ENCODE data around the gene NEU4.

NEU4 gene

GRCh38 chr2:241837197-241837965, 28.4 kb downstream of the NEU4 start:
- no peak overlapping the region for H3K27ac Mint-ChIP-seq

GRCh38 chr2:241841181-241842066, 32.4 kb downstream of the NEU4 start:
- H3K4me1 Mint-ChIP-seq, result peaks cover 27 to 39% of the 10 kb centered on the region in 2 donors
- ATAC-seq (replicated peaks), result no peak

More at GRCh38 chr2:241837197-241837965, 28.4 kb downstream of the NEU4 start:
- DNase-seq, result no peak
- peaks cover 4 to 10% of the 10 kb centered on the region in 2 donors for H3K27me3 Mint-ChIP-seq
- H3K4me3 Mint-ChIP-seq, result no peak overlapping the region
- peaks cover 5 to 6% of the 10 kb centered on the region in 2 donors for H3K9me3 Mint-ChIP-seq
- H3K36me3 Mint-ChIP-seq, result no peaks in the 10 kb centered on the region
- no peak for ATAC-seq (replicated peaks)
- peaks cover 4% of the 10 kb centered on the region in 2 donors for H3K4me1 Mint-ChIP-seq

DNA sequence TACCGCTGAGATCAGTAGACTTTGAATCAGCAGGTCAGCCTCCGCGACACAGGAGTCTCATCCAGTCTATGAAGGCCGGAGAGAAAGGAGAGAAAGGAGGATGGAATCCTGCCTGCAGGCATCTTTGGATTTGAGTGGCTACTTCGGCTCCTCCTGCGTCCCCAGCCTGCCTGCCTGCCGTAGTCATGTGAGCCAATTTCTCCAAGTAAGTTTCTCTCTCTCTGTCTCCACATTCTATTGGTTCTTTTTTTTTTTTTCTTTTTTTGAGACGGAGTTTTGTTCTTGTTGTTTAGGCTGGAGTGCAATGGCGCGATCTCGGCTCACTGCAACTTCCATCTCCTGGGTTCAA, 33.0 kb downstream of the NEU4 start:
- no peak for DNase-seq
- Mint-ChIP-seq H3K4me1 (peaks cover 29 to 42% of the 10 kb centered on the region in 2 donors), H3K36me3 (peaks cover 2 to 3% of the 10 kb centered on the region in 2 donors), H3K27ac (no peak overlapping the region), H3K9me3 (peaks cover 0 to 1% of the 10 kb centered on the region in 2 donors), H3K27me3 (peaks cover 12% of the 10 kb centered on the region in 2 donors), H3K4me3 (no peak overlapping the region)
- ATAC-seq (replicated peaks), result no peak

More at GRCh38 chr2:241841181-241842066, 32.4 kb downstream of the NEU4 start:
- peaks cover 9% of the 10 kb centered on the region in 2 donors for H3K27me3 Mint-ChIP-seq
- peaks cover 0 to 1% of the 10 kb centered on the region in 2 donors for H3K9me3 Mint-ChIP-seq
- peaks cover 1 to 3% of the 10 kb centered on the region in 2 donors for H3K36me3 Mint-ChIP-seq
- no peak for DNase-seq
- H3K4me3 Mint-ChIP-seq, result no peak overlapping the region
- no peak overlapping the region for H3K27ac Mint-ChIP-seq

DNA sequence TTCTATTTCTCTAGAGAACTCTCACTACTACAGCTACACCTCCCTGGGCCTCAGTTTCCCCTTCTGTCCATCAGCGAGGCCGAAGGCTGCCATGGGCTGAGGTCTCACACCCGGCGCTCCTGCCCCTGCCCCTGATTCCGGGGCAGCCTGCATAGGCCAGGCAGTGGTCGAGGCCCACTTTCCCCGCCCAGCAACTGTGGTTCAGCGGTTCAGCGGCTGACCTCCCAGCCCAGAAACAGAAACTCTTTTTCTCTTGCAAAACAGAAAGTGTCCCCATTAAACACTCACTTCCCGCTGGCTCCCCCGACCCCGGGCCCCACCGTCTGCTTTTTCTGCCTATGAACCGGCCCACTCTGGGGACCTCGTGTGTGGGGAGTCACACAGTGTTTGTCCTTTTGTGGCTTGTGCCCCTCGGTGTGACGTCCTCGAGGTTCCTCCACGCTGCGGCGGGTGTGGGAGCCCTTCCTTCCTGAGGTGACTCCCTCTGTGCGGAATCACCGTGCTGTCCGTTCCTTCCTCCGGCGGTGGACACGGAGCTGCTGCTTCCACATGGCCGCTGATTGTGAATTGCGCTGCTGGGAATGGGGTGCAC, 33.7 kb downstream of the NEU4 start:
- peaks cover 29 to 42% of the 10 kb centered on the region in 2 donors for H3K4me1 Mint-ChIP-seq
- H3K9me3 Mint-ChIP-seq, result peaks cover 0 to 1% of the 10 kb centered on the region in 2 donors
- peak overlapping the region; percentile 79 for H3K4me3 Mint-ChIP-seq
- DNase-seq, result peak; percentile 58
- H3K27ac Mint-ChIP-seq, result peak overlapping the region; percentile 94
- H3K36me3 Mint-ChIP-seq, result peaks cover 3% of the 10 kb centered on the region in 2 donors
- H3K27me3 Mint-ChIP-seq, result peaks cover 12% of the 10 kb centered on the region in 2 donors
- peak; percentile 49 to 59 for ATAC-seq (replicated peaks)

GRCh38 chr2:241843321-241844065, 34.5 kb downstream of the NEU4 start:
- peaks cover 12% of the 10 kb centered on the region in 2 donors for H3K27me3 Mint-ChIP-seq
- peaks cover 0 to 1% of the 10 kb centered on the region in 2 donors for H3K9me3 Mint-ChIP-seq
- DNase-seq (no peak), ATAC-seq (replicated peaks) (peak; percentile 1 to 2)
- H3K4me1 Mint-ChIP-seq, result peaks cover 29 to 42% of the 10 kb centered on the region in 2 donors
- H3K36me3 Mint-ChIP-seq, result peaks cover 3% of the 10 kb centered on the region in 2 donors
- H3K27ac Mint-ChIP-seq, result peak overlapping the region; percentile 94
- H3K4me3 Mint-ChIP-seq, result peak overlapping the region; percentile 79

- Mint-ChIP-seq H3K27ac (peak overlapping the region; percentile 94), H3K4me3 (peak overlapping the region; percentile 78), H3K27me3 (peaks cover 12 to 20% of the 10 kb centered on the region in 2 donors), H3K9me3 (peaks cover 0 to 1% of the 10 kb centered on the region in 2 donors), H3K4me1 (peaks cover 28 to 42% of the 10 kb centered on the region in 2 donors), H3K36me3 (peaks cover 5 to 6% of the 10 kb centered on the region in 2 donors)
- ATAC-seq (replicated peaks) (peak; percentile 91 to 93), DNase-seq (peak; percentile 85)
Measured at GRCh38 chr2:241844066-241844728, 35.2 kb downstream of the NEU4 start.

DNA sequence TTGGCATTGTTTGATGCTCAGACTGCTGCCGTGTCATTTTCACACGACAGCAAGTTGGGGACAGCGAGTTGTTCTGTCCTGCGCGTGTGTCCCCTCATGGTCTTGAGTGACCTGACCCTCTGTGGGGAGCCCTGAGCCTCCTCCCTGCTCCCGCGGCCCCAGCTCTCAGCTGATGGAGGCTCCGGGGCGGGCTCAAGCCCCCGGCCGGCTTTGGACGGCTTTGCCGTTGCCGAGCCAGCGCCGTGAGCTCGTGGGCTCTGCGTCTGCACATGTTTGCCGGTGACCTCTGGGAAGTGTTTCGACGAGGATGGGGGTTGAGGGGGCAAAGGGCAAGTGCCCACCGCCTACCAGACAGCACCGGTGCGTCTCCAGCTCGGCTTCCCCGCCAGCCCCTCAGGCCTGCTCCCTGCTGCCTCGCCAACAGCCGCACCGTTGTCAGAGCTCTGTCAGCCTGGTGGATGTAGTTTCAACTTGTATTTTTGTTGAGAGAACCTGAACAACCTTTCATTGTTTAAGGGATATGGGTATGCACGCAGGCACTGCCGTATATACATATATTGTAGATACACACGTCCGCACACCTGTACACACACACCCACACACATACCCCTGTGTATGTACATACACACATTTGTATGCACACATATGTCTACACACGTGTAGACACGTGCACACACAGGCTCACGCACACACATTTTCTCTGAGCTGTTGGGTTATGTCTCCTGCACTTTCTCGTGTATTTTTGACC, 36.0 kb downstream of the NEU4 start:
- ATAC-seq (replicated peaks) (no peak), DNase-seq (no peak)
- peaks cover 28 to 42% of the 10 kb centered on the region in 2 donors for H3K4me1 Mint-ChIP-seq
- H3K27me3 Mint-ChIP-seq, result peaks cover 12 to 24% of the 10 kb centered on the region in 2 donors
- peak overlapping the region; percentile 53 to 78 for H3K4me3 Mint-ChIP-seq
- H3K36me3 Mint-ChIP-seq, result peaks cover 5 to 6% of the 10 kb centered on the region in 2 donors
- H3K27ac Mint-ChIP-seq, result peak overlapping the region; percentile 65
- H3K9me3 Mint-ChIP-seq, result peaks cover 0 to 1% of the 10 kb centered on the region in 2 donors

DNA sequence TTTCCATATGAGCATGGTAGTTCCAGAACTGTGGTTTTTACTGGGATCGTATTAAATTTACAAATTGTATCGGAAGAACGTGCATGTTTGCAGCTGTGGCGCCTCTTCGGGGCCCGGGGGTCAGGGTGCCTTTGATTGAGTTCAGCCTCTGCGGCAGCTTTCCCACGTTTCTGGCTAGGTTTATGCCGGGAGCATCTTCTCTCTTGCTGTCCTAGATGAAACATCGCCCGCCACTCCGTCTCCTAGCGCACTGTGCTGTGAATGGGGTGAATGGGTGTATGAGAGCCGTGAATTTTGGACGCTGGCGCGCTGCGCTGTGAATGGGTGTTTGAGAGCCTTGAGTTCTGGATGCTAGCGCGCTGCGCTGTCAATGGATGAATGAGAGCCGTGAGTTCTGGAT, 37.4 kb downstream of the NEU4 start:
- peaks cover 28 to 42% of the 10 kb centered on the region in 2 donors for H3K4me1 Mint-ChIP-seq
- peaks cover 5 to 8% of the 10 kb centered on the region in 2 donors for H3K36me3 Mint-ChIP-seq
- peaks cover 0 to 1% of the 10 kb centered on the region in 2 donors for H3K9me3 Mint-ChIP-seq
- H3K27me3 Mint-ChIP-seq, result peaks cover 12 to 24% of the 10 kb centered on the region in 2 donors
- no peak overlapping the region for H3K27ac Mint-ChIP-seq
- ATAC-seq (replicated peaks) (no peak), DNase-seq (no peak)
- H3K4me3 Mint-ChIP-seq, result no peak overlapping the region

DNA sequence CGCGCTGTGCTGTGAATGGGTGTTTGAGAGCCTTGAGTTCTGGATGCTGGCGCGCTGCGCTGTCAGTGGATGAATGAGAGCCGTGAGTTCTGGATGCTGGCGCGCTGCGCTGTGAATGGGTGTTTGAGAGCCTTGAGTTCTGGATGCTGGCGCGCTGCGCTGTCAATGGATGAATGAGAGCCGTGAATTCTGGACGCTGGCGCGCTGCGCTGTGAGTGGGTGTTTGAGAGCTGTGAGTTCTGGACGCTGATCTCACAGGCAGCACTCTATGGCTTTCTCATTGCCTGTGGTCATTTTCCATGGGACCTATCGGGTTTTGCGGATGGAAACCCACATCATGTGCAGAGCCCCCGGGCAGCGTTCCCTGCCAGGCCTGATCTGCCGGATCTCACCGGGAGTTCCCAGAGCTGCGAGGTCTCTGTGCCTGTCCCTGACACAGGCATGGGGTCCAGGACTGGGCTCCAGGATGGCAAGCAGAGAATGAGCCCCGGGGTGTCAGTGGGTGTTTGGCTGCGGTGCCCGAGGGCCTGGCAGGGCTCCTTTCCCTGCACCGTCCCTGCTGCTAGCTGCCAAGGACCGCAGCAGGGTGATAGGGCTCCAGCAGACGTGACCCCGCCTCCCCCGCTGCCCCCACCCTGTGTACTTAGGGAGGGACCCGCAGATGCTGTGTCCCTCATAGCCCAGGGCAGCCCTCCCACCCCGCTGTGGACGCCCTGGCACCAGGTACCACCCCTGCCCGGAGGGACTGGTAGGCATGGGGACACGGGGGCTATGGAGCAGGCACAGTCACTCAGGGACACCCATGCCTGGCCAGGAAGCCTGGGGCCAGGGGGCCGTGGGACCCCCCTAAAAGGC, 40.0 kb downstream of the NEU4 start:
- H3K36me3 Mint-ChIP-seq, result peaks cover 9 to 13% of the 10 kb centered on the region in 2 donors
- H3K4me3 Mint-ChIP-seq, result no peak overlapping the region
- no peak overlapping the region for H3K27ac Mint-ChIP-seq
- peaks cover 18 to 27% of the 10 kb centered on the region in 2 donors for H3K4me1 Mint-ChIP-seq
- no peak for ATAC-seq (replicated peaks)
- H3K27me3 Mint-ChIP-seq, result peaks cover 8 to 37% of the 10 kb centered on the region in 2 donors
- no peaks in the 10 kb centered on the region for H3K9me3 Mint-ChIP-seq
- no peak for DNase-seq

DNA sequence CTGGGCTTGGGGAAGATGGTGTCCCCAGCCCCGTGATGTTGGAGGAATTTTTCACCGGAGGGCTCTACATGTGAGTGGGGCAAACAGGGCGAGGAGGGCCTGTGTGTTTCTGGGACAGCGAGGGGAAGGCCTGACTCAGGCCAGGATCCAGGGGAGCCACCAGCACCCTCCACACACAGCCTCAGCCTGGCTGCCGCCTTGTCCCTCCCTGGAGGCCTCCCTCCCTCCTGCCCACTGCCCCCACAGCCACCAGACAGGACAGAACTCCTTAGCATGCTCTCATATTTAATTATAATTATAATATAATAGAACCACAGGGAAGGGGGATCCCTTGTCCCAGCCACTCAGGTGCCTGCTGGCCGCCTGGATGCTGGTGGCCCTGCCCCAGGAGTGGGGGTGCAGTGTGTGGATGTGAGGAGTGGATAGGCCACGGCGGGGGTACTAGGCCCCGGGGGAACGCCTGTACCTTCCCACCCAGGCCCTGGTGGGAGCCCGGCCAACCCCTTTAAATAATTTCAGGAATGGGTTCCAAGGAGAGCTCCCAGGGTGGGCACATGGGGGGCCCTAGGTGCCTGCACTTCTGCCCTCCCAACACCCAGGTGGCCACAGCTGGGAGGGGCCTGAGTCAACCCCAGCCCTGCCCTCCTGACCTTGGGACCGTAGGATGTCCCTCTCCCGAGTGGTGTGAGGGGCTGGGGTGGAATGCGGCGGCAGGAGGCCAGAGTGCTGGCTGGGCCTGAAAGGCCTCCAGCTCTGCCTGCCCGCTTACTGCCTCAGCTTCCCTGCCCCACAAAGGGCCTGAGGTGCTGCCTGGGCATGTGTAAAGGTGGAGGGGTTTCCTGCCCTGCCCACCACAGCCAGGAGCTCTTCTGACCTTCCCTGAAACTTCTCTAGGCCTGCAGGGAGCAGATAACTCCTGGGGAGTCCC, 40.9 kb downstream of the NEU4 start:
- no peak for DNase-seq
- H3K9me3 Mint-ChIP-seq, result no peaks in the 10 kb centered on the region
- no peak overlapping the region for H3K27ac Mint-ChIP-seq
- peaks cover 16 to 18% of the 10 kb centered on the region in 2 donors for H3K4me1 Mint-ChIP-seq
- ATAC-seq (replicated peaks), result no peak
- peaks cover 8 to 37% of the 10 kb centered on the region in 2 donors for H3K27me3 Mint-ChIP-seq
- H3K4me3 Mint-ChIP-seq, result no peak overlapping the region
- peaks cover 9 to 13% of the 10 kb centered on the region in 2 donors for H3K36me3 Mint-ChIP-seq
